Measurements from ENCODE around the gene FSTL4.

FSTL4 gene

DNA sequence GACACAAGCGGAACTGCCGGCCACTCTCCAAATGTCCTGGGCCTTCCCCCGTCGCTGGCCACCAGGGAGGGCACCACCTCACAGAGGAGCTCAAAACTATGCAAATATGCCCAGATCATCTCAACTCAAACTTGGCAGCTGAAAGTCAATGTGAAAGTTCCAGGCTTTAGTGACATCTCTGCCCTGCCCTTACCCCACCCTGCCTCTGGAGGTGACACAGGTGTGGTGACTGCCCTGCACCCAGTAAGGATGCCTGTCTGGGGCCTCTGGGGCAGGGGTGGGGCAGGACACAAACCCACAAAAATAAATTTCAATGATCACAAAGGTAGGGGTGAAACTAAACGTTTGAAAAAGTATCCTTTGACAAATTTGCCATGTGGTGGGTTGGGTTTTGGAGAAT, 347.1 kb downstream of the FSTL4 start:
- TF ChIP-seq ZNF565 (CRISPR knock-in tag; conservative IDR thresholded peaks at IDR 0.05; ENCODE audit: low read depth) (no peak), RARB (CRISPR knock-in tag; IDR thresholded peaks at IDR 0.05) (no peak), CSDC2 (CRISPR knock-in tag; IDR thresholded peaks at IDR 0.05) (no peak), OSR1 (CRISPR knock-in tag; IDR thresholded peaks at IDR 0.05) (no peak), ZFP30 (CRISPR knock-in tag; IDR thresholded peaks at IDR 0.05) (no peak), ZC3H10 (CRISPR knock-in tag; IDR thresholded peaks at IDR 0.05) (no peak), SNAI2 (CRISPR knock-in tag; IDR thresholded peaks at IDR 0.05) (no peak)
- no peak for ATAC-seq

DNA sequence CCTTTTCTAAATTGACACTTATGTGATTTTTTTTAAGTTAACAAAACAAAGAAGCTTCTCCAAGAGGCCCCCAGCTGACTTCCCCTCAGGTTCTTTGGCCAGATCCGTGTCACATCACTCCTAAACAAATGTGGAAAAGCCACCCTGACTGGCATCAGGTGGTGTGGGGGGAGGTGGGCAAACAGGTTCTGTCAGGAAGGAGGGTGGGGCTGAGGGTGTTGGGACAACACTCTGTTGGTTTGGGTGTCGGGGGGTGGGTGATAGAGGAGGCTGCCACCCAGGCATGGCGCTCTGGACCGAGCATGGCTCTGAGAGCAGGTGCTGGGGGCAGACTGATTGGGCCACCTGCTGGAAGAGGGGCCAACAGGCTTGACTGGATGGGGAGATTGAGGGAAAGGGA, 349.7 kb downstream of the FSTL4 start:
- no peak for TF ChIP-seq ARNTL (CRISPR knock-in tag; IDR thresholded peaks at IDR 0.05; ENCODE audit: borderline replicate concordance, low read depth)
- TF ChIP-seq, protein P1, sequence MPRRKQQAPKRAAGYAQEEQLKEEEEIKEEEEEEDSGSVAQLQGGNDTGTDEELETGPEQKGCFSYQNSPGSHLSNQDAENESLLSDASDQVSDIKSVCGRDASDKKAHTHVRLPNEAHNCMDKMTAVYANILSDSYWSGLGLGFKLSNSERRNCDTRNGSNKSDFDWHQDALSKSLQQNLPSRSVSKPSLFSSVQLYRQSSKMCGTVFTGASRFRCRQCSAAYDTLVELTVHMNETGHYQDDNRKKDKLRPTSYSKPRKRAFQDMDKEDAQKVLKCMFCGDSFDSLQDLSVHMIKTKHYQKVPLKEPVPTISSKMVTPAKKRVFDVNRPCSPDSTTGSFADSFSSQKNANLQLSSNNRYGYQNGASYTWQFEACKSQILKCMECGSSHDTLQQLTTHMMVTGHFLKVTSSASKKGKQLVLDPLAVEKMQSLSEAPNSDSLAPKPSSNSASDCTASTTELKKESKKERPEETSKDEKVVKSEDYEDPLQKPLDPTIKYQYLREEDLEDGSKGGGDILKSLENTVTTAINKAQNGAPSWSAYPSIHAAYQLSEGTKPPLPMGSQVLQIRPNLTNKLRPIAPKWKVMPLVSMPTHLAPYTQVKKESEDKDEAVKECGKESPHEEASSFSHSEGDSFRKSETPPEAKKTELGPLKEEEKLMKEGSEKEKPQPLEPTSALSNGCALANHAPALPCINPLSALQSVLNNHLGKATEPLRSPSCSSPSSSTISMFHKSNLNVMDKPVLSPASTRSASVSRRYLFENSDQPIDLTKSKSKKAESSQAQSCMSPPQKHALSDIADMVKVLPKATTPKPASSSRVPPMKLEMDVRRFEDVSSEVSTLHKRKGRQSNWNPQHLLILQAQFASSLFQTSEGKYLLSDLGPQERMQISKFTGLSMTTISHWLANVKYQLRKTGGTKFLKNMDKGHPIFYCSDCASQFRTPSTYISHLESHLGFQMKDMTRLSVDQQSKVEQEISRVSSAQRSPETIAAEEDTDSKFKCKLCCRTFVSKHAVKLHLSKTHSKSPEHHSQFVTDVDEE (CRISPR knock-in tag; IDR thresholded peaks at IDR 0.05) = no peak
- TF ChIP-seq CSDC2 (CRISPR knock-in tag; IDR thresholded peaks at IDR 0.05) = no peak
- no peak for ATAC-seq

DNA sequence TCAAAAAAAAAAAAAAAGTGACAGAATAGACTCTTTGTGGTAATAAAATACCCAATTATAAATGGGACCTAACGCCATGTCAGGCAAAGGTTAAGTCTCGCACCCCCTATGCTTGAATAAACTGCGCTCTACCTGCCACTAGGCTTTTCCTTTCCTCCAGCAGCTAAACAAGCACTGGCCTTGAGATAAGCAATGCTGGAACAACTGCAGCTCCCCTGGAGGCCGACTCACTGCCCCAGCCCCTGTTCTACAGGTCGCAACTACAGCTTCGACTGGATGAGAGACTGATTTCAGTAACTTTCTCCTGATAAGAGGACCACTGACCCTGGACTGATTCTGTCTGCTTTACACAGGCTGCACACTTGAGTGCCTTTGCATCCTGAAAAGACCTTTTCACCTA, 350.3 kb downstream of the FSTL4 start:
- ATAC-seq = no peak
- no peak for TF ChIP-seq ZNF8 (CRISPR knock-in tag; IDR thresholded peaks at IDR 0.05)
- TF ChIP-seq TCF4 (CRISPR knock-in tag; IDR thresholded peaks at IDR 0.05; ENCODE audit: borderline replicate concordance) = no peak
- TF ChIP-seq GLIS3 (CRISPR knock-in tag; IDR thresholded peaks at IDR 0.05) = no peak
- TF ChIP-seq ZC3H10 (CRISPR knock-in tag; IDR thresholded peaks at IDR 0.05) = no peak
- TF ChIP-seq, protein P2, sequence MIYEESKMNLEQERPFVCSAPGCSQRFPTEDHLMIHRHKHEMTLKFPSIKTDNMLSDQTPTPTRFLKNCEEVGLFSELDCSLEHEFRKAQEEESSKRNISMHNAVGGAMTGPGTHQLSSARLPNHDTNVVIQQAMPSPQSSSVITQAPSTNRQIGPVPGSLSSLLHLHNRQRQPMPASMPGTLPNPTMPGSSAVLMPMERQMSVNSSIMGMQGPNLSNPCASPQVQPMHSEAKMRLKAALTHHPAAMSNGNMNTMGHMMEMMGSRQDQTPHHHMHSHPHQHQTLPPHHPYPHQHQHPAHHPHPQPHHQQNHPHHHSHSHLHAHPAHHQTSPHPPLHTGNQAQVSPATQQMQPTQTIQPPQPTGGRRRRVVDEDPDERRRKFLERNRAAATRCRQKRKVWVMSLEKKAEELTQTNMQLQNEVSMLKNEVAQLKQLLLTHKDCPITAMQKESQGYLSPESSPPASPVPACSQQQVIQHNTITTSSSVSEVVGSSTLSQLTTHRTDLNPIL (CRISPR knock-in tag; IDR thresholded peaks at IDR 0.05; ENCODE audit: low read depth) = no peak
- TF ChIP-seq TOX (CRISPR knock-in tag; IDR thresholded peaks at IDR 0.05; ENCODE audit: borderline replicate concordance) = no peak
- no peak for TF ChIP-seq ISL1 (CRISPR knock-in tag; IDR thresholded peaks at IDR 0.05)
- no peak for TF ChIP-seq RARB (CRISPR knock-in tag; IDR thresholded peaks at IDR 0.05)
- TF ChIP-seq, protein P1 (CRISPR knock-in tag; IDR thresholded peaks at IDR 0.05) = no peak
- TF ChIP-seq ZFP30 (CRISPR knock-in tag; IDR thresholded peaks at IDR 0.05) = no peak
- TF ChIP-seq, protein P3, sequence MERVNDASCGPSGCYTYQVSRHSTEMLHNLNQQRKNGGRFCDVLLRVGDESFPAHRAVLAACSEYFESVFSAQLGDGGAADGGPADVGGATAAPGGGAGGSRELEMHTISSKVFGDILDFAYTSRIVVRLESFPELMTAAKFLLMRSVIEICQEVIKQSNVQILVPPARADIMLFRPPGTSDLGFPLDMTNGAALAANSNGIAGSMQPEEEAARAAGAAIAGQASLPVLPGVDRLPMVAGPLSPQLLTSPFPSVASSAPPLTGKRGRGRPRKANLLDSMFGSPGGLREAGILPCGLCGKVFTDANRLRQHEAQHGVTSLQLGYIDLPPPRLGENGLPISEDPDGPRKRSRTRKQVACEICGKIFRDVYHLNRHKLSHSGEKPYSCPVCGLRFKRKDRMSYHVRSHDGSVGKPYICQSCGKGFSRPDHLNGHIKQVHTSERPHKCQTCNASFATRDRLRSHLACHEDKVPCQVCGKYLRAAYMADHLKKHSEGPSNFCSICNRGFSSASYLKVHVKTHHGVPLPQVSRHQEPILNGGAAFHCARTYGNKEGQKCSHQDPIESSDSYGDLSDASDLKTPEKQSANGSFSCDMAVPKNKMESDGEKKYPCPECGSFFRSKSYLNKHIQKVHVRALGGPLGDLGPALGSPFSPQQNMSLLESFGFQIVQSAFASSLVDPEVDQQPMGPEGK (CRISPR knock-in tag; IDR thresholded peaks at IDR 0.05; ENCODE audit: borderline replicate concordance) = no peak
- TF ChIP-seq, protein P4, sequence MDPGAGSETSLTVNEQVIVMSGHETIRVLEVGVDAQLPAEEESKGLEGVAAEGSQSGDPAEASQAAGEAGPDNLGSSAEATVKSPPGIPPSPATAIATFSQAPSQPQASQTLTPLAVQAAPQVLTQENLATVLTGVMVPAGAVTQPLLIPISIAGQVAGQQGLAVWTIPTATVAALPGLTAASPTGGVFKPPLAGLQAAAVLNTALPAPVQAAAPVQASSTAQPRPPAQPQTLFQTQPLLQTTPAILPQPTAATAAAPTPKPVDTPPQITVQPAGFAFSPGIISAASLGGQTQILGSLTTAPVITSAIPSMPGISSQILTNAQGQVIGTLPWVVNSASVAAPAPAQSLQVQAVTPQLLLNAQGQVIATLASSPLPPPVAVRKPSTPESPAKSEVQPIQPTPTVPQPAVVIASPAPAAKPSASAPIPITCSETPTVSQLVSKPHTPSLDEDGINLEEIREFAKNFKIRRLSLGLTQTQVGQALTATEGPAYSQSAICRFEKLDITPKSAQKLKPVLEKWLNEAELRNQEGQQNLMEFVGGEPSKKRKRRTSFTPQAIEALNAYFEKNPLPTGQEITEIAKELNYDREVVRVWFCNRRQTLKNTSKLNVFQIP (CRISPR knock-in tag; IDR thresholded peaks at IDR 0.05; ENCODE audit: borderline replicate concordance, low read depth) = no peak
- no peak for TF ChIP-seq SNAI2 (CRISPR knock-in tag; IDR thresholded peaks at IDR 0.05)
- no peak for TF ChIP-seq CSDC2 (CRISPR knock-in tag; IDR thresholded peaks at IDR 0.05)
- no peak for TF ChIP-seq BACH2 (CRISPR knock-in tag; IDR thresholded peaks at IDR 0.05; ENCODE audit: borderline replicate concordance)
- TF ChIP-seq ARNTL (CRISPR knock-in tag; IDR thresholded peaks at IDR 0.05; ENCODE audit: borderline replicate concordance, low read depth) = no peak
